ENCODE data around the gene CAMTA1.
"Not testable (repeated sequence)": the region's sequence is repeated elsewhere in the genome, so short reads cannot be mapped to it uniquely, and the experiment has no call there.

Gene CAMTA1, protein sequence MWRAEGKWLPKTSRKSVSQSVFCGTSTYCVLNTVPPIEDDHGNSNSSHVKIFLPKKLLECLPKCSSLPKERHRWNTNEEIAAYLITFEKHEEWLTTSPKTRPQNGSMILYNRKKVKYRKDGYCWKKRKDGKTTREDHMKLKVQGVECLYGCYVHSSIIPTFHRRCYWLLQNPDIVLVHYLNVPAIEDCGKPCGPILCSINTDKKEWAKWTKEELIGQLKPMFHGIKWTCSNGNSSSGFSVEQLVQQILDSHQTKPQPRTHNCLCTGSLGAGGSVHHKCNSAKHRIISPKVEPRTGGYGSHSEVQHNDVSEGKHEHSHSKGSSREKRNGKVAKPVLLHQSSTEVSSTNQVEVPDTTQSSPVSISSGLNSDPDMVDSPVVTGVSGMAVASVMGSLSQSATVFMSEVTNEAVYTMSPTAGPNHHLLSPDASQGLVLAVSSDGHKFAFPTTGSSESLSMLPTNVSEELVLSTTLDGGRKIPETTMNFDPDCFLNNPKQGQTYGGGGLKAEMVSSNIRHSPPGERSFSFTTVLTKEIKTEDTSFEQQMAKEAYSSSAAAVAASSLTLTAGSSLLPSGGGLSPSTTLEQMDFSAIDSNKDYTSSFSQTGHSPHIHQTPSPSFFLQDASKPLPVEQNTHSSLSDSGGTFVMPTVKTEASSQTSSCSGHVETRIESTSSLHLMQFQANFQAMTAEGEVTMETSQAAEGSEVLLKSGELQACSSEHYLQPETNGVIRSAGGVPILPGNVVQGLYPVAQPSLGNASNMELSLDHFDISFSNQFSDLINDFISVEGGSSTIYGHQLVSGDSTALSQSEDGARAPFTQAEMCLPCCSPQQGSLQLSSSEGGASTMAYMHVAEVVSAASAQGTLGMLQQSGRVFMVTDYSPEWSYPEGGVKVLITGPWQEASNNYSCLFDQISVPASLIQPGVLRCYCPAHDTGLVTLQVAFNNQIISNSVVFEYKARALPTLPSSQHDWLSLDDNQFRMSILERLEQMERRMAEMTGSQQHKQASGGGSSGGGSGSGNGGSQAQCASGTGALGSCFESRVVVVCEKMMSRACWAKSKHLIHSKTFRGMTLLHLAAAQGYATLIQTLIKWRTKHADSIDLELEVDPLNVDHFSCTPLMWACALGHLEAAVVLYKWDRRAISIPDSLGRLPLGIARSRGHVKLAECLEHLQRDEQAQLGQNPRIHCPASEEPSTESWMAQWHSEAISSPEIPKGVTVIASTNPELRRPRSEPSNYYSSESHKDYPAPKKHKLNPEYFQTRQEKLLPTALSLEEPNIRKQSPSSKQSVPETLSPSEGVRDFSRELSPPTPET (N-terminal part only)

DNA sequence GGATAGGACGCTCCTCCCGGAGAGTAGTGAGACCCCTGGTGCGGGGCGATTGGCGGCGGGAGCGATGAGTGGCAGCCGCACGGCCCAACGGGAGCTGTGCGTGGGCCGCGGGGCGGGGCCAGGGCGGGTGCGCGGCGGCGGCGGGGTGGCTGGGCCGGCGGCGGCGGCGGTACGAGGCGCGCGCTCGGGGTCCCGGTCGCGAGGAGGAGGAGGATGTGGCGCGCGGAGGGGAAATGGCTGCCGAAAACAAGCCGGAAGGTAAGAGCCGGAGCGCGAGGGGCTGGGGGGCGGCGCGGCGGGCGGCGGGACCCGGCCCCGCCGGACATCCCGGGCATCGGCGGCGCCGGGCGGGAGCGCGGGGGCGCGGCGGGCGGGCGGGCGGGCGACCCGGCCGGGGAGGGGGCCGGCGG is at the start of gene CAMTA1:
TSS of gene CAMTA1 (plus strand) at position 137 of the 410 bp plus-strand sequence. CDS start at position 214, 77 bp downstream.
- DNase-seq (ENCODE audit: low read depth in 2 of 2) = no peak

DNA sequence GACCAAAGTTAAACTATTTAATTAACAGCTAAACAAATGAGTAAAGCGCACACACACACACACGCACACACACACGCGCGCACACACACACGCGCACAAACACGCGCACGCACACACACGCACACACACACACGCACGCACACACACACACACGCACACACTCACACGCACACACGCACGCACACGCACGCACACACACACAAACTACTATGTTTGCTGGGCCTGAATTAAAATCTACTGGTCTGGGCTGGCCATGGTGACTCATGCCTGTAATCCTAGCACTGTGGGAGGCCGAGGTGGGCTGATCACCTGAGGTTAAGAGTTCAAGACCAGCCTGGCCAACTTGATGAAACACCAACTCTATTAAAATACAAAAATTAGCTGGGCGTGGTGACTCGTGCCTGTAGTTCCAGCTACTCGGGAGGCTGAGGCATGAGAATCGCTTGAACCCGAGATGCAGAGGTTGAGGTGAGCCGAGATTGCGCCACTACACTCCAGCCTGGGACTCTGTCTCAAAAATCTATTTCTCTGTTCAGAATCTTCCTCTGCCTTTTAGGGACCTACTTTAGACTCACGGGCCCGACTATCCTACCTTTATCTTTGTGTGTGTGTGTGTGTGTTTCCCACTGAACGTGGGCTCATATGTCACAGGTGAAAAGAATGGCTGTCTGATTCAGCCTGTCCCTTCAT is 46.1 kb upstream of the CAMTA1 start:
- no peak for DNase-seq (ENCODE audit: low read depth in 2 of 2)

DNA sequence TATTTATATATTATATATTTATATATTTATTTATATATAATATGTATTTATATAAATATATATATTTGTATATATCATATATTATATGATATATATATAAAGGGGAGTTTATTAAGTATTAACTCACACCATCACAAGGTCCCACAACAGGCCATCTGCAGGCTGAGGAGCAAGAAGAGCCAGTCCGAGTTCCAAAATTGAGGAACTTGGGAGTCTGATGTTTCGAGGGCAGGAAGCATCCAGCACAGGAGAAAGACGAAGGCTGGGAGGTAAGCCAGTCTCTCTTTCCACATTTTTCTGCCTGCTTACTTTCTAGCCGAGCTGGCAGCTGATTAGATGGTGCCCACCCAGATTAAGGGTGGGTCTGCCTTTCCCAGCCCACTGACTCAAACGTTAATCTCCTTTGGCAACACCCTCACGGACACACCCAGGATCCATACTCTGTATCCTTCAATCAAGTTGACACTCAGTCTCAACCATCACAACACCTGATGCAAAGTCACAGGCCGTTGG is 42.5 kb upstream of the CAMTA1 start:
- DNase-seq (ENCODE audit: low read depth in 2 of 2) = not testable (repeated sequence)

DNA sequence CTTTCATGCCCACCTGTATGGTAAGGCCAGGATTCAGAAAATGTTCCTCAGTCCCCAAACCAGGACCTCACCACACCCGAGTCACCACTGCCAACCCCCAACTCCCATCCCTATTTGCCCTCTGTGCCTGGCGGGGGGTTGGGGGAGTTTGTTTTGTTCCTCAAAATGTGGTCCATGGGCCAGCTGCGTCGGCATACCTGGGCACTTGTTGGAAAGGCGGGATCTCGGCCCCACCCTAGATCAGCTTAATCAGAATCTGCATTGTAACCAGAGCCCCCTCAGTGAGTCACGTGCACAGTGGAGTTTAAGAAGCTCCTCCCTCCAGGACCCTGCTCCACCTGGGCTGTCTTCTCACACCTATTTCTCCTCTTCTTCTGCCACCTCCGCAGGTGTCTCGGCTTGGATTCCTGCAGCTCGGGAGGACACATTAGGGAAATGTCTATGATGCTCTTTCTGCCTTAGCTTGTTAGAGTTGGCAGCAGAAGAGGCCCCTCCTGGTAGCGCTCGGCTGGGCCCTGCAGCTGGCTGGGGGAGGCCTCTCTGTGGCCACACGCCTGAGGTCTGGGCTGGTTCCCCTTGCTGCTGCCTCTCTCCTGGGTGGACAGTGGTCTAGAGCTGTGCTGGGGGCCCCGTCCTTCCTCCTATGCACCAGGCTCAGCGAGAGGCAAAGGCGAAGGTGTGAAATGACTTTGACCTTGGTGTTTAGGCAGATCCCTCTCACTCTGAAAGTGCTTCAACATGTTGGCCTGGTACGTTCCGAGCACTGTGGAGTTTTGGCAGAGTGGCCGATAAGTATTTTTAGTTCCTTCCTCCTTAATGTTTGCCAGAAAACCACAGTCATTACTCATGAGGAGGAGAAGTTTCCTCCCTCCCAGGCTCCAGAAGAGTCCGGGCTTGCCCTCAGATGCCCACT is 41.8 kb upstream of the CAMTA1 start:
- no peak for DNase-seq (ENCODE audit: low read depth in 2 of 2)

DNA sequence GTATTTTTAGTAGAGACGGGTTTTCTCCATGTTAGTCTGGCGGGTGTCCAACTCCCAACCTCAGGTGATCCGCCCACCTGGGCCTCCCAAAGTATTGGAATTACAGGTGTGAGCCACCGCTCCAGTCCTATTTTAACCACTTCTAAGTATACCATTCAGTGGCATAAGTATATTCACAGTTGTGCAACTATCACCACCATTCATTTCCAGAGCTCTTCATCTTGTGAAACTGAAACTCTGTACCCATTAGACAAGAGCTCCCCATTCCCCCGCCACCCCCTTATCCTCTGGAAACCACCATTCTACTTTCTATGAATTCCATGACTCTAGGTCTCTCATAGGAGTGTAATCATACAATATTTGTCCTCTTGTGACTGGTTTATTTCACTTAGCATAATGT is 40.2 kb upstream of the CAMTA1 start:
- no peak for DNase-seq (ENCODE audit: low read depth in 2 of 2)

DNA sequence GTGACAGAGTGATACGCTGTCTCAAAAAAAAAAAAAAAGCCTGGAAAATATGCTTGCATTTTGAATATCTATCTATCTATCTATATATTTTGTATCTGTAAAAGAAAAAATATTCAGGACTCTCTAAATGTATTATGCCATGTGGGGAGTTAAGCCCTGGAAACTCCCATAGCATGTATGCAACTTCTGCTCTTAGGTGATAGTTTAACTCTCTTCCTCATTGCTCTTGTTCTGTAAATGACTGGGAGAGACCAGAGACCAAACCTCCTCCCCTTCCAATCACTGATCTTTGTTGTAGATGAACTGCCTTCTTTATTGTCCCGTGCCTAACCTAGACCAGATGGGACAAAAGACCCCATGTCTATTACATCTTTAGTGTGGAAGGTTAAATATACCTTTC is 37.6 kb upstream of the CAMTA1 start:
- DNase-seq (ENCODE audit: low read depth in 2 of 2) = no peak

DNA sequence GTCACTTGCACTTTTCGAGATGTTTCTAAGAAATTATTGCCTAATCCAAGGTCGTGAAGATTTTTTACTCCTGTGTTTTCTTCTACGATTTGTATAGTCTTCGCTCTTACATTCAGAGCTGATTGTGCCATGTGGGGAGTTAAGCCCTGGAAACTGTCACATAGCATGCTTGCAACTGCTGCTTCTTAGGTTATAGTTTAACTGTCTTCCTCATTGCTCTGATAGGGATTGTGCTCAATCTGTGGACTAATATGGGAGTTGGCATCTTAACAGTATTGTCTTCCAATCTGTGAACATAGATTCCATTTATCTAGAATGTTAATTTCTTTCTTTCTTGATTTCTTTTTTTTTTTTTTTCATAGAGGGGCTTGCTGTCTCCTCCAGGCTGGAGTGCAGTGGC is 34.8 kb upstream of the CAMTA1 start:
- no peak for DNase-seq (ENCODE audit: low read depth in 2 of 2)

DNA sequence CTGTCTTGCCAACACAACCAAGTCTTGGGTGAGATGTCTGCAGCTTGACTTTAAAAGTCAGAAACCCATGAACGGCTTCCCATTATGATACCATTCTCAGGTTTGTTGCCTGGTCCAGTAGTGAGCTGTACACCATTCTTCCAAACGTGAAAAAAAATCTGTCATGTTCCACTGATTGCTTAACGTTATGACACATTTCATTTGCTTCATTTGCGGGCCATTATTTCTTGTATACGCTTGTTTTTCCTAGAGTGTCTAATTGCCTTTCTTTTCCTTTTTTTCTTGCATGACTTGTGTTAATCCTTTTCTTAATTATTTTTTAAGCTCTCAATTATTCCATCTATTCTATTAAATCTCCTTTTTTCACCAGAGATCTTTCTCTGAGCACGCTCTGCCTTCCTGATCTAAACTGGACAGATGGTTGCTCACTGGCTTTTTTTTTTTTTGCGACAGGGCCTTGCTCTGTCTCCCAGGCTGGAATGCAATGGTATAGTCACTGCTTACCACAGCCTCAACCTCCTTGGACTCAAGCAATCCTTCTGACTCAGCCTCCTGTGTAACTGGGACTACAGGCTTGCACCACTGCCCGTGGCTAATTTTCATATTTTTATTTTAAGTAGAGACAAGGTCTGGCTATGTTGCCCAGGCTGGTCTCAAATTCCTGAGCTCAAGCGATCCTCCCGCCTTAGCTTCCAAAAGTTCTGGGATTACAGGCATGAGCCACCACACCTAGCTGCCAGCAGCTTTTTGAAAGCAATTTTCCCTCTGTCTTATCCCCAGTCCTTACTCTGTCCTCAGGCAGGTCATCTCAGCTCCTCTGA is 31.7 kb upstream of the CAMTA1 start:
- no peak for DNase-seq (ENCODE audit: low read depth in 2 of 2)

DNA sequence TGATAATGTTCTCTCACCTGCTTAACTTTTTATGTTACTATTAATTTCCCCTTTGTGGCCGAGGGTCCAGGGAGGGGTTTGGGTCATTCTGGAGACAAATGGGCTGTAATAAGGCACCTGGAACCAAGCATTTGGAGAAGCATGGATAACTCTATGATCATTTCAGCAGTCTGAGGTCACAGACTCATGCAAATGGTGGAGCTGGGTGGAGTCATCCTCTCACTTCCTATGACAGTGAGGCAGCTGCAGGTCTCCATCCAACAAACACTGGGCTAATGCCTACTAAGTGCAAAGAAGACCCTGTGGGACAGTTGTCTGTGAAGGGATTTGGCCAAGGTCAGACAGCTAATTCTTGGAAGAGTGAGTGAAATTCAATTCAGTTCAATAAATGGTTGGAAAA is 28.8 kb upstream of the CAMTA1 start:
- DNase-seq (ENCODE audit: low read depth in 2 of 2) = no peak

DNA sequence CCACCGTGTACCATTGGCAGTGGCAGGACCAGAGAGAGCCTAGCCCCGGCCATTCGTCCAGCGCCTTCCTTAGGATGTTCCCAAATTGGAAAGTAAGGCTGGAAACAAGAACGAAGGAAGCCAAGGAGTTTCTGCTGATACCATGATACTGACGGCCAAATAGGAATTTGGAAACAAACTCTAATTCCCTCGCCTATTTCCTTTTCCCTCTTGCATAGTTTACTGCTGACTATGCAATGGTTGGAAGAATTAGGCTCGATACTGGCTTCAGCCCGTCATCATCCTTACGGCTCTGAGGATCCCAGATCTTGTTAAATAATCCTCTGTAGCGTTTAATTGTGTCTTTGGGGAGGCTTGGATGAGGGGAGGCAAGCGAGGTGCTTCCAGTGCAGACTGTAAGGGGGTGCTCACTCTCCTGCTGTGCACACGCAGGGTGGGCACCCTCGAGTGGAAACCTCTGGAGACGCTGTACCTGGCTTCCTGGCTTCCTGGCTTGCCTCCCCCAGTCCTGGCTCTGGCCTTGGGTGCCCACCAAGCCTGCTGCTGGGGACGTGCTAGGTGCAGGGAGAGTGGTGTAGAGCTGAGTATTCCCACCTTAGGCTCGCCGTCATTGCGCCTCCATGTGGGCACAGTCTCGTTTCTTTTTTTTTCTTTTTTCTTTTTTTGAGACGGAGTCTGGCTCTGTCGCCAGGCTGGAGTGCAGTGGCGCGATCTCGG is 27.4 kb upstream of the CAMTA1 start:
- DNase-seq (ENCODE audit: low read depth in 2 of 2) = no peak

DNA sequence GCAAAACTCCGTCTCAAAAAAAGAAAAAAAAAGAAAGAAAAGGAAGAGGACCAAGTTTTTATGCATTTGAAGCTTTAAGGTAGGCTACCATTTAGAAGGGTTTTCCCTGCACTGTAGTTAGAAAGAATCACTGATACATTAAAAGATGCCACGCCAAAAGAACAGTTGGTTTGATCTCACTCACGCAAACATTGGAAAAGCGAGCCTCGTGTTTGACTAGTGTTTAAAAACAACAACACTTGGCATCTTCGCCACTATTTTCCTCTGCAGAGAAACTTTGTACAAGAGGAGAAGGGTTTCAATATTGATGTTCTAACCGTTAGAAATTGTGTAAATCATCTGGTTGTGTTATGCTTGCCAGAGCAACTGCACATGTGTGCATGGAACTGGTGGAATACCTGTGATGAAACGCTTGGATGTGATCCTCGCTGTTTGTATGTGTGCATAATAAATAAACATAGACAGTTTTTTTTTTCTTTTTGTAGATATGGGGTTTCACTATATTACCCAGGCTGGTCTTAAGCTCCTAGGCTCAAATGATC is 24.0 kb upstream of the CAMTA1 start:
- no peak for DNase-seq (ENCODE audit: low read depth in 2 of 2)

DNA sequence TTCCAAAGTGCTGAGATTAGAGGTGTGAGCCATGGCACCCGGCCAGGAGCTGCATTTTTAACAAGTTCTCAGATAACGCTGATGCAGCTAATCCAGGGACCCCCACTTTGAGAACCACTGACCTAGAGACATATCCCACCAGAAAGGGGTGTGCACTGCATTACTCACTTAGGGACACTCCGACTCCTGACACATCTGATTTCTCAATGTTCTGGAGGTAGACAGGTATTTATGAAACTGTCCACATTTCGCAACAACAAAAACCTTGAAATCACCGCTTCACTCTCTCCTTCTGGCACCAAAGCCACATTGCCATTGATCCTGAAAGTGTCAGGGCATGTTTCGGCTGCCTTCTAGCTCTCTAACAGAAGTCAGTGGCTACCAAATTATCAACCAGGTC is 23.2 kb upstream of the CAMTA1 start:
- DNase-seq (ENCODE audit: low read depth in 2 of 2) = no peak

DNA sequence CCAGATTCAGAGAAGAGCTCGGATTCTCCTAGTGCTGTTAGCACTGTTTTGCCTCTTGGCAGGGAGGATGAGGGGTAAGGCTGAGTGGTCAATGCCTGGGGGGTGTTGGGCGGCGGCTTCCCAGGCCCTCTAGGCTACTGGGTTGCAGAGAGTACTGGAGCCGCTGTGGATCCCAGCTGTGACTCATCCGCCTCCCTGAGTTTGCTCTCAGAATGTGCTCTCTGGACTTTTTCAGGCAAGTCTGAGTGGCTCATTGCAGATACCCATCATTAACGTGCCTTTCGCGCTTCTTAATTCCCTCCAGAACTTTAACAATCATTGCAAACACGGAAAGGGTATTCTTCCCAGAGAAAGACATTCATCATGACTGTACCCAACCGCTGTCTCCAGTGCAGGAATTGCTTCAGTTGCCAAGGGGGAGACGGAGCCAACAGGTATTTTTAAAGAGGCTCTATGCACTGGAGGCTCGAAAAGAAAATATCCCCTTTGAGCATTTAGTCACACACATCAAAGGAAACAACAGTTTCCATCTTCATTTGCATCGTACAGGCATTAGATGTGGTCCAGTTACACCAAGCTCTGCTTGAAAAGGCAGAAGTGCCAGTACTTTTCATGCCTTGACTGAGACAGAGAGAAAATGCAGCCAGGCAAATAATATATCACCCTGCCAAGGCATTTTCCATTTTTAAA is 14.4 kb upstream of the CAMTA1 start:
- no peak for DNase-seq (ENCODE audit: low read depth in 2 of 2)

DNA sequence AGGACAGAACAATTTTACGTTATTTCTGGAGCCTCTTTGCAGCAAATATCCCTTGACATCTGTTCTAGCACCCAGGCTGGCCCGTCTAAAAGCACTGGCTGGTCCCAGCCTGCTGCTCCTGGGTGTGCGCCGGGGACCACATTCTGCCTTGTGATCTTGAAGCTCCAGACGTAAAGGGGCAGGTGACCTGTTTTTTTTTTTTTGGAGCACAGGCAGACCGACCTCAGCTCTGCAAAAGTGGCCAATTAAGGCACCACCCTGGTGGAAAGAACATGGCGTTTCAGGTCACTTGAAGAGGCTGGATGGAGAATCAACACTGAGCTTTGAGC is 13.8 kb upstream of the CAMTA1 start:
- DNase-seq (ENCODE audit: low read depth in 2 of 2) = no peak

DNA sequence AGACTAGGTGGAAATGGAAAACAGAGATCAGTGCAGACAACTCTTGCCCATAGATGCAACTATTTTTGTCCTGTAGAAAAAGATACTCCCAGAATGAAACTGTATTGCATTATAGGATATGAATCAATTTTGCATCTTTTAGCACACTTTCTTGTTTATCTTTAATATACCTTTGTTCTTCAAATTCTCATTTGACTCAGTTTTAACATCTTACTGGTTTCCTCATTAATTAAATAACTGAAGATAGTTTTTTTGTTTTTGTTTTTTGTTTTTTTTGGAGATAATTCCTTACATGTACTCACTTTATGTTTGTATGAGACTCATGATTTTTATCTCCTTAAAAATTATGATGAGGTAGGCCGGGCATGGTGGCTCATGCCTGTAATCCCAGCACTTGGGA is 10.9 kb upstream of the CAMTA1 start:
- no peak for DNase-seq (ENCODE audit: low read depth in 2 of 2)

DNA sequence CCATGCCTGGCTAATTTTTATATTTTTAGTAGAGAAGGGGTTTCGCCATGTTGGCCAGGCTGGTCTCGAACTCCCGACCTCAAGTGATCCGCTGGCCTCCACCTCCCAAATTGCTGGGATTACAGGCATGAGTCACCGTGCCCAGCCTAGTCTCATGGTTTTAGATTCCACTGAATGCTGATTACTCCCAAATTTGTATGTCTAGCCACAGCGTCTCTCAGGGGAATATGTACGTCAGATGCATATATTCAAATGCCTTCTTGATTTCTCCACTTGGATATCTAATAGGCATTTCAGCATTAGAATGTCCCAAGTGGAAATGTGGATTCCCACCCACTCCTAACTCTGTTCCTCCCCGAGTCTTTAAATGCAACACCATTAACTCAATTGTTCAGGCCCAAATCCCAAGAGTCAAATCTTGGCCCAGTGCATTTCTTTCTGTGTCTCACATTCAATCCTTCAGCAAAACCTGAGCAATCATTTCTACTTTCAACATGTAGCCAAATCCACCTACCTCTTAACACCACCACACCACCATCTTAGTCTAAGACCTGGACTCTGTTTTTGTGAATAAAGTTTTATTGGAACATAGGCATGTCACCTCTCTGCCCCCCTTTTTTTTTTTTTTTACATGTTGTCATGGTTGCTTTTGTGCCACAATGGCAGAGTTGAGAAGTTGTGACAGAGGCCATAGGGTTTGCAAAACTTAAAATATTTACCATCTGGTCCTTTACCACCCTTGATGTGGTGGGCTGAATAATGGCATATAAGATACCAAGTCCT is 9.8 kb upstream of the CAMTA1 start:
- DNase-seq (ENCODE audit: low read depth in 2 of 2) = no peak

DNA sequence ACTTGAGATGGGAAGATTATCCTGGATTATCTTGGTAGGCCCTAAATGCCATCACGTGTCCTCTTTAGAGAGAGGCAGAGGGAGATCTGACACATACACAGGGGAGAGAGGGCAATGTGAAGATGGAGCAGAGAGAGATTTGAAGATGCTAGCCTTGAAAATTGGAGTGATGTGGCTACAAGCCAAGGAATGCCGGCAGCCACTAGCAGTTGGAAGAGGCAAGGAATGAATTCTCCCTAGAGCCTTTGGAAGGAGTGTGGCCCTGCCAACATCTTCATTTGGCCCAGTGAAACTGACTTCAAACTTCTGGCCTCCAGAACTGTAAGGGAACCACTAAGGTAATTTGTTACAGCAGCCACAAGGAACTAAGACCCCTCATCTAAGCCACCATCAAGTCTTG is 8.9 kb upstream of the CAMTA1 start:
- no peak for DNase-seq (ENCODE audit: low read depth in 2 of 2)
